DND-41 (cell line): ENCODE data around the gene PCDH9.

Source experiments
- ATAC-seq: fragments of 200-7000 bp; cut with Tn5 transposase; 3 replicates; pipeline ENCODE4 v1.9.1; 2021; ENCODE audit warnings: low read depth; ENCODE audit not compliant: insufficient read depth
- DNase-seq: peaks from one replicate; pipeline ENCODE4 v3.0.0-alpha.2; 2020
- H2AFZ ChIP-seq: 2 replicates; pipeline ENCODE4 v1.6.0; 2012; ENCODE audit warnings: low read depth, low read length
- H3K27ac ChIP-seq: 2 replicates; pipeline ENCODE4 v1.5.1; 2012; ENCODE audit warnings: low read length, inconsistent platforms
- H3K27me3 ChIP-seq: fragments of 200-600 bp; sonication (generic); 2 replicates; pipeline ENCODE4 v1.6.0; 2012; ENCODE audit warnings: low read length, mild to moderate bottlenecking, inconsistent platforms; ENCODE audit not compliant: insufficient read depth, poor library complexity
- H3K36me3 ChIP-seq: 2 replicates; pipeline ENCODE4 v1.5.1; 2012; ENCODE audit warnings: low read length, inconsistent platforms; ENCODE audit not compliant: insufficient read depth
- H3K4me1 ChIP-seq: 2 replicates; pipeline ENCODE4 v1.5.1; 2012; ENCODE audit warnings: mild to moderate bottlenecking, low read length; ENCODE audit not compliant: insufficient read depth
- H3K4me2 ChIP-seq: 2 replicates; pipeline ENCODE4 v1.6.0; 2012; ENCODE audit warnings: mild to moderate bottlenecking, moderate library complexity, low read length, inconsistent platforms; ENCODE audit not compliant: insufficient read depth
- H3K4me3 ChIP-seq, 2 experiments: fragments of 200-600 bp in 1 of 2; shearing (Covaris generic) in 1 of 2; 2 replicates each; pipeline ENCODE4 v1.5.1; 2012 to 2016; ENCODE audit warnings: inconsistent platforms in 2 of 2, low read length in 2 of 2, mild to moderate bottlenecking in 2 of 2, low read depth in 1 of 2, moderate library complexity in 1 of 2
- H3K79me2 ChIP-seq: 2 replicates; pipeline ENCODE4 v1.6.0; 2012; ENCODE audit warnings: low read length, inconsistent platforms; ENCODE audit not compliant: insufficient read depth
- H3K9ac ChIP-seq: 2 replicates; pipeline ENCODE4 v1.6.0; 2012; ENCODE audit warnings: low read depth, mild to moderate bottlenecking, inconsistent platforms, low read length, moderate library complexity
- H3K9me3 ChIP-seq: 2 replicates; pipeline ENCODE4 v1.5.1; 2012; ENCODE audit warnings: low read length, moderate library complexity, mild to moderate bottlenecking, inconsistent platforms; ENCODE audit not compliant: insufficient read depth, severe bottlenecking
- H4K20me1 ChIP-seq: 2 replicates; pipeline ENCODE4 v1.6.0; 2012; ENCODE audit warnings: low read length; ENCODE audit not compliant: insufficient read depth
- EZH2 ChIP-seq: IDR thresholded peaks from 3 replicates; pipeline ENCODE4 v1.6.1; 2012; ENCODE audit warnings: borderline replicate concordance, low read depth, mild to moderate bottlenecking, moderate library complexity, low read length, inconsistent platforms; ENCODE audit not compliant: severe bottlenecking
- TF ChIP-seq, protein P1 (sequence below): IDR thresholded peaks from 2 replicates; pipeline ENCODE4 v1.5.1; 2012; ENCODE audit warnings: borderline replicate concordance, low read length, moderate library complexity, mild to moderate bottlenecking; ENCODE audit not compliant: poor library complexity, severe bottlenecking; ENCODE audit errors: extremely low read depth

PCDH9 gene

DNA sequence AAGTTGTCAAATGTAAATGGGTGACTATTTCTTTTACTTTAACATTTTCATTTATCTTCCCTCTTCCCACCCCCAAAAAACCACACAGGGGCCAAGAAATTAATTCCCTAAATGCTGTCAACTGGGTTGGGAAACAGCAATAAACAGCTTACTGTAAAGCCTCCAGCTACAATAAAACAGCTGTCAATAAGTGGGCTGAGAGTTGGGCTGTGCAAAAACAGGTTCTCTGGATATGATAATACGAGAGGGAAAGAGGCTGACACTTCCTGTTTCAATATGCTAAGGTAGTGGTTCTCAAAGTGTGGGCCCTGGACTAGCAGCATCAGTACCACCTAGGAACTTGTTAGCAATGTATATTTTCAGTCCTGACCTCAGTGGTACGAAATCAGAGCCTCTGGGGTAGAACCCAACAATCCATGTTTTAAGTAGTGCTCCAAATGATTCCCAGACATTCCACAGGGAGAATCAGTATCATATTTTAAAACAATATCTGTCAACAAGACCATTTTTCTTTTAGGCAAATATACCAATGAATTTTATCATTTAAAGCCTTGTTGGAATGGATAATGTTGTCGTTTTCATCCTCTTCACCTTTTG lies 8.4 kb downstream of the PCDH9 start:
- ATAC-seq (peak; percentile 60), DNase-seq (no peak)
- H4K20me1 ChIP-seq = no peaks in the 10 kb centered on the region
- TF ChIP-seq, protein P1, sequence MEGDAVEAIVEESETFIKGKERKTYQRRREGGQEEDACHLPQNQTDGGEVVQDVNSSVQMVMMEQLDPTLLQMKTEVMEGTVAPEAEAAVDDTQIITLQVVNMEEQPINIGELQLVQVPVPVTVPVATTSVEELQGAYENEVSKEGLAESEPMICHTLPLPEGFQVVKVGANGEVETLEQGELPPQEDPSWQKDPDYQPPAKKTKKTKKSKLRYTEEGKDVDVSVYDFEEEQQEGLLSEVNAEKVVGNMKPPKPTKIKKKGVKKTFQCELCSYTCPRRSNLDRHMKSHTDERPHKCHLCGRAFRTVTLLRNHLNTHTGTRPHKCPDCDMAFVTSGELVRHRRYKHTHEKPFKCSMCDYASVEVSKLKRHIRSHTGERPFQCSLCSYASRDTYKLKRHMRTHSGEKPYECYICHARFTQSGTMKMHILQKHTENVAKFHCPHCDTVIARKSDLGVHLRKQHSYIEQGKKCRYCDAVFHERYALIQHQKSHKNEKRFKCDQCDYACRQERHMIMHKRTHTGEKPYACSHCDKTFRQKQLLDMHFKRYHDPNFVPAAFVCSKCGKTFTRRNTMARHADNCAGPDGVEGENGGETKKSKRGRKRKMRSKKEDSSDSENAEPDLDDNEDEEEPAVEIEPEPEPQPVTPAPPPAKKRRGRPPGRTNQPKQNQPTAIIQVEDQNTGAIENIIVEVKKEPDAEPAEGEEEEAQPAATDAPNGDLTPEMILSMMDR = no peak
- no peak for TF ChIP-seq EZH2
- H3K79me2 ChIP-seq = no peaks in the 10 kb centered on the region
- no peak overlapping the region; the same call in 1 of the 2 replicates for H3K9ac ChIP-seq
- no peak overlapping the region for H3K4me3 ChIP-seq
- H3K27ac ChIP-seq = peak overlapping the region; percentile 4
- H3K27me3 ChIP-seq = no peaks in the 10 kb centered on the region
- peak overlapping the region; percentile 5; the same call in 1 of the 2 replicates for H2AFZ ChIP-seq
- H3K4me1 ChIP-seq = peaks cover 31% of the 10 kb centered on the region
- peak overlapping the region; percentile 26; the same call in 1 of the 2 replicates for H3K4me2 ChIP-seq
- H3K36me3 ChIP-seq = no peaks in the 10 kb centered on the region
- H3K9me3 ChIP-seq = no peaks in the 10 kb centered on the region

DNA sequence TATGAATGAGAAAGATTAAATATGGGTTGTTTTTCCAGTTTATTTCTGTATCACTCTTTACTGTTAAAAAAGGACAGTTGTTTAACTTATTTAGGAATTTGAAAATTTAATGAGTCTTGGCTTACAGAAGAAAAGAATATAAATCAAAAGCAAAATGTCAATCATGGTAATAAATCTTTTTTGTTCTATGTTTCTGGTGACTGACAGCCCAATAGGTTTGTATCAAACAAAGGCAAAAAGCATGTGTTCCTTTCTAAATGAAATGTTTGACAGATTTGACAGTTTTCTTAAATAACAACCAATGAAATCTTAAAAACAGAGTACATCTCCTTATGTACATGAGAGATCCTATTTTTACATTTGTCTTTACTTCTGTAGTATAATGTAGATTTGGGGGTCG lies 11.0 kb downstream of the PCDH9 start:
- no peak for TF ChIP-seq EZH2
- TF ChIP-seq, protein P1 = no peak
- Histone ChIP-seq H3K4me1 (peaks cover 27% of the 10 kb centered on the region), H3K9me3 (no peaks in the 10 kb centered on the region), H3K4me2 (no peak overlapping the region), H2AFZ (no peak overlapping the region), H3K36me3 (no peaks in the 10 kb centered on the region), H3K9ac (no peak overlapping the region), H3K27ac (no peak overlapping the region), H3K27me3 (no peaks in the 10 kb centered on the region), H3K4me3 (no peak overlapping the region), H4K20me1 (no peaks in the 10 kb centered on the region), H3K79me2 (no peaks in the 10 kb centered on the region)
- no peak for DNase-seq
- no peak for ATAC-seq

DNA sequence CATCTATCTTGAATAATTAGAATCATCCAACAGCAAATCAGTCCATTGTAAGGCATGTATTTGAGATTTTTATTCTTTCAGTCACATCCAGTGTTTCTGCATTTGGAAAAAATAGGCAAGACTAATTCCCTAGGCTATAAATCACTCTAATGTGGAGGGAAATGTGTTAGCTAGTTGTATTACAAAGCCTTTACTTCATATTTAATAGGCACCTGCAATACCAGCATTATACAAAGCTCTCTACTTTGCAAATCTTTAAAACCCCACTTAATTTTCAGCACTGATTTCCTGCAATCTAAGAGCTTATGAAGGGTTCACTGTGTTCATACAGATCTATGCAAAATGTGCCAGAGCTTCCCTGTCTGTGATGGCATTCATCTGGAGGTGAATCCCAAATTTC lies 12.3 kb downstream of the PCDH9 start:
- TF ChIP-seq, protein P1 = no peak
- no peak for TF ChIP-seq EZH2
- Histone ChIP-seq H3K27me3 (no peaks in the 10 kb centered on the region), H2AFZ (no peak overlapping the region), H3K4me2 (no peak overlapping the region), H3K36me3 (no peaks in the 10 kb centered on the region), H3K9me3 (no peaks in the 10 kb centered on the region), H3K27ac (no peak overlapping the region), H3K4me1 (peaks cover 17% of the 10 kb centered on the region), H4K20me1 (no peaks in the 10 kb centered on the region), H3K4me3 (no peak overlapping the region), H3K9ac (no peak overlapping the region), H3K79me2 (no peaks in the 10 kb centered on the region)
- DNase-seq (no peak), ATAC-seq (no peak)

DNA sequence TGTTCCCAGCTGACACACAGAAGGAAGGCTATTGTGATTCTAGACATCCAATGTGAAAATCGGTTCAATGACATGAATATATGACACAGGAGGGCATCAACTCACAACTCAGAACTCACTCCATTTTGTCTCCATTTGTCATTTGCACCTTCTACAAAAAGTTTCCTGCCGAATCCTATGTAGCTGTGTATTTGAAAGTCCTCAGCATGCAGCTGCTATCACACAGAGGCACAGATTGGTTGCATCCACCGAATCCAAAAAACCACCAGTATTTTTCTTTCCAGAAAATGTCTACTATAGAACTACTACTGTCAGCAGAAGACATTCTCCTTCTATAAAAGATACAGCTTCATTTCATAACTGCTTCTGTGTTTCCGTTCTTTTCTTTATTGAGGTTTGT lies 13.3 kb downstream of the PCDH9 start:
- H3K9me3 ChIP-seq = no peaks in the 10 kb centered on the region
- no peaks in the 10 kb centered on the region for H3K36me3 ChIP-seq
- no peak overlapping the region for H2AFZ ChIP-seq
- no peak for ATAC-seq
- H3K9ac ChIP-seq = no peak overlapping the region
- H3K27ac ChIP-seq = no peak overlapping the region
- TF ChIP-seq, protein P1 = no peak
- no peak for TF ChIP-seq EZH2
- H4K20me1 ChIP-seq = no peaks in the 10 kb centered on the region
- no peak overlapping the region for H3K4me3 ChIP-seq
- H3K79me2 ChIP-seq = no peaks in the 10 kb centered on the region
- no peaks in the 10 kb centered on the region for H3K27me3 ChIP-seq
- H3K4me2 ChIP-seq = no peak overlapping the region
- H3K4me1 ChIP-seq = peaks cover 8% of the 10 kb centered on the region
- DNase-seq = no peak
